Stimulated activated naive CD4-positive, alpha-beta T cell (primary cell): ENCODE data around the gene MBOAT7.
"Not testable (repeated sequence)": the region's sequence is repeated elsewhere in the genome, so short reads cannot be mapped to it uniquely, and the experiment has no call there.

ENCODE experiments used
- DNase-seq, 6 experiments: peaks; one replicate each; lab custom pipeline; 2025; lab: John Stamatoyannopoulos, UW

Gene MBOAT7

GRCh38 chr19:54189735-54190502, 539 bp upstream of the MBOAT7 start:
- peak; percentile 100 for DNase-seq

- peak in 2 of 6 experiments; percentile 41 to 47 for DNase-seq
Observed at GRCh38 chr19:54188215-54188871, 1.0 kb downstream of the MBOAT7 start.

GRCh38 chr19:54186934-54187381, 2.4 kb downstream of the MBOAT7 start:
- no peak for DNase-seq

- DNase-seq = no peak
Observed at GRCh38 chr19:54186351-54186750, 3.0 kb downstream of the MBOAT7 start.

GRCh38 chr19:54183431-54183830, 5.9 kb downstream of the MBOAT7 start:
- DNase-seq = no peak

- not testable (repeated sequence) for DNase-seq
Observed at GRCh38 chr19:54181894-54182293, 7.5 kb downstream of the MBOAT7 start.

- no peak for DNase-seq
Observed at GRCh38 chr19:54180691-54181091, 8.7 kb downstream of the MBOAT7 start.

- no peak for DNase-seq
Observed at GRCh38 chr19:54179921-54180461, 9.4 kb downstream of the MBOAT7 start.

GRCh38 chr19:54179262-54179852, 10.0 kb downstream of the MBOAT7 start:
- no peak for DNase-seq

GRCh38 chr19:54178581-54179261, 10.7 kb downstream of the MBOAT7 start:
- DNase-seq = peak; percentile 5 to 46 (median 32)

- DNase-seq = no peak
Observed at GRCh38 chr19:54173951-54174834, 15.2 kb downstream of the MBOAT7 start.

- no peak for DNase-seq
Observed at GRCh38 chr19:54173359-54173699, 16.1 kb downstream of the MBOAT7 start.

GRCh38 chr19:54172471-54173358, 16.7 kb downstream of the MBOAT7 start, which contains the start of gene TMC4:
Gene TMC4 (minus strand): TSS chr19:54173160. CDS start chr19:54173117, 43 bp downstream.
- DNase-seq = no peak

GRCh38 chr19:54171736-54172431, 17.5 kb downstream of the MBOAT7 start:
- not testable (repeated sequence) for DNase-seq

GRCh38 chr19:54169149-54169740, 20.1 kb downstream of the MBOAT7 start:
- DNase-seq = no peak

- peak; percentile 56 to 87 (median 84) for DNase-seq
Observed at GRCh38 chr19:54168174-54168917, 21.0 kb downstream of the MBOAT7 start.

- DNase-seq = no peak
Observed at GRCh38 chr19:54165222-54165621, 24.2 kb downstream of the MBOAT7 start.

GRCh38 chr19:54164369-54165068, 24.9 kb downstream of the MBOAT7 start:
- DNase-seq = peak in 4 of 6 experiments; percentile 14 to 40 (median 21)
